AG04449 (cell line): ENCODE data around the gene BEAN1.

ENCODE experiments used
- CTCF ChIA-PET: fragments of 350-600 bp; formaldehyde crosslinking; extraction: SDS; loops from one replicate; lab custom pipeline; 2021; ENCODE audit warnings: antibody characterized with exemption; lab: Yijun Ruan, JAX
- POLR2A ChIA-PET: fragments of 400-600, 350-600 bp; formaldehyde crosslinking; extraction: SDS; loops from one replicate; lab custom pipeline; 2020; ENCODE audit warnings: antibody characterized with exemption, inconsistent platforms; lab: Yijun Ruan, JAX
- DNase-seq: peaks from one replicate; pipeline ENCODE4 v3.0.0-alpha.2; 2010; ENCODE audit warnings: low read depth, low spot score
- H3K4me3 ChIP-seq: 2 replicates; pipeline ENCODE4 v1.5.1; 2011; ENCODE audit warnings: low read depth, mild to moderate bottlenecking, control low read depth, low read length
- TF ChIP-seq, protein P1 (sequence below): IDR thresholded peaks from one replicate; pipeline ENCODE4 v1.5.1; 2011; ENCODE audit warnings: mild to moderate bottlenecking, moderate library complexity, low read length, control low read depth, inconsistent platforms; ENCODE audit not compliant: insufficient read depth; ENCODE audit errors: missing control alignments

Gene BEAN1

DNA sequence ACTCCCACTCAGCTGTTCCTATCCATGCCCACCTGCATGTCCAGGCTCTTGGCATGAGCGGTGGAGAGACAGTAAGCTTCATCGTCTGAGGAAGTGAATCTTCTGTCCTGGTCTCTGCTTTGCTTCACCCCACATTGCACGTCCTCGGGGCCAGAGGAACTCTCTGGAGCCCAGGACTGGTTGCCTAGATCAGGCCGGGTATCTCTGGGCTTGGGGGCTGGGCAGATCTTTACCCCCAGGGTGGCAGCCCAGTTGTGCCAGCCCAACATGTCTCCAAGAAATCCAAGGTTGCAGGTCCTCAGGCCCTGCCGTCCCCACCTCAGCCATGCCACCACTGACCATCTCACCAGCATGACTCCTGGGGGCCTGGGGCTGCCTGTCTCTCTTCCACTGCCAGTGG lies 58.3 kb downstream of the BEAN1 start:
- TF ChIP-seq, protein P1, sequence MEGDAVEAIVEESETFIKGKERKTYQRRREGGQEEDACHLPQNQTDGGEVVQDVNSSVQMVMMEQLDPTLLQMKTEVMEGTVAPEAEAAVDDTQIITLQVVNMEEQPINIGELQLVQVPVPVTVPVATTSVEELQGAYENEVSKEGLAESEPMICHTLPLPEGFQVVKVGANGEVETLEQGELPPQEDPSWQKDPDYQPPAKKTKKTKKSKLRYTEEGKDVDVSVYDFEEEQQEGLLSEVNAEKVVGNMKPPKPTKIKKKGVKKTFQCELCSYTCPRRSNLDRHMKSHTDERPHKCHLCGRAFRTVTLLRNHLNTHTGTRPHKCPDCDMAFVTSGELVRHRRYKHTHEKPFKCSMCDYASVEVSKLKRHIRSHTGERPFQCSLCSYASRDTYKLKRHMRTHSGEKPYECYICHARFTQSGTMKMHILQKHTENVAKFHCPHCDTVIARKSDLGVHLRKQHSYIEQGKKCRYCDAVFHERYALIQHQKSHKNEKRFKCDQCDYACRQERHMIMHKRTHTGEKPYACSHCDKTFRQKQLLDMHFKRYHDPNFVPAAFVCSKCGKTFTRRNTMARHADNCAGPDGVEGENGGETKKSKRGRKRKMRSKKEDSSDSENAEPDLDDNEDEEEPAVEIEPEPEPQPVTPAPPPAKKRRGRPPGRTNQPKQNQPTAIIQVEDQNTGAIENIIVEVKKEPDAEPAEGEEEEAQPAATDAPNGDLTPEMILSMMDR = no peak
- CTCF ChIA-PET = interaction anchor here (0.6 to 15.2 kb wide), 6 partner anchors 9 to 141 kb away, joined by 3 to 273 read pairs (median 6); no protein-coding TSS in a partner anchor
- no peak overlapping the region for H3K4me3 ChIP-seq
- no peak for DNase-seq
- POLR2A ChIA-PET = no interaction called here

DNA sequence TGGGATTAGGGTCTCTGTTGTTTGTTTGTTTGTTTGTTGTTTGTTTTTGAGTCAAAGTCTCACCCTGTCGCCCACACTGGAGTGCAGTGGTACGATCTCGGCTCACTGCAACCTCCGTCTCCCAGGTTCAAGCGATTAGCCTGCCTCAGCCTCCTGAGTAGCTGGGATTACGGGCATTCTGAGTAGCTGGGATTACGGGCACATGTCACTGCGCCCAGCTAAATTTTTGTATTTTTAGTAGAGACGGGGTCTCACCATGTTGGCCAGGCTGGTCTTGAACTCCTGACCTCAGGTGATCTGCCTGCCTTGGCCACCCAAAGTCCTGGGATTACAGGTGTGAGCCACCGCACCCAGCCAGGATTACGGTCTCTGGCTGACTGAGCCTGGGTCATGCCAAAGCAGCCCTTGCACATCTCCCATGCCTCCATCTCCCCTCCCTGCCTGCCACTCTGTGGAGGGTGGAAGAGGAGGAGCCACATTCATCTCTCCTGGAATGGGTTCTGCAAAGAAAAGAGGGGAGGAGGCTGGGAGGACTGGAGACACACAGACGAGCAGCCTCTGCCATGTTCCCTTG lies 59.2 kb downstream of the BEAN1 start:
- POLR2A ChIA-PET = no interaction called here
- TF ChIP-seq, protein P1 = no peak
- no peak for DNase-seq
- no peak overlapping the region for H3K4me3 ChIP-seq
- CTCF ChIA-PET = interaction anchor here (0.8 to 2.2 kb wide), 10 partner anchors 9 to 132 kb away, joined by 3 to 14 read pairs (median 6); no protein-coding TSS in a partner anchor

DNA sequence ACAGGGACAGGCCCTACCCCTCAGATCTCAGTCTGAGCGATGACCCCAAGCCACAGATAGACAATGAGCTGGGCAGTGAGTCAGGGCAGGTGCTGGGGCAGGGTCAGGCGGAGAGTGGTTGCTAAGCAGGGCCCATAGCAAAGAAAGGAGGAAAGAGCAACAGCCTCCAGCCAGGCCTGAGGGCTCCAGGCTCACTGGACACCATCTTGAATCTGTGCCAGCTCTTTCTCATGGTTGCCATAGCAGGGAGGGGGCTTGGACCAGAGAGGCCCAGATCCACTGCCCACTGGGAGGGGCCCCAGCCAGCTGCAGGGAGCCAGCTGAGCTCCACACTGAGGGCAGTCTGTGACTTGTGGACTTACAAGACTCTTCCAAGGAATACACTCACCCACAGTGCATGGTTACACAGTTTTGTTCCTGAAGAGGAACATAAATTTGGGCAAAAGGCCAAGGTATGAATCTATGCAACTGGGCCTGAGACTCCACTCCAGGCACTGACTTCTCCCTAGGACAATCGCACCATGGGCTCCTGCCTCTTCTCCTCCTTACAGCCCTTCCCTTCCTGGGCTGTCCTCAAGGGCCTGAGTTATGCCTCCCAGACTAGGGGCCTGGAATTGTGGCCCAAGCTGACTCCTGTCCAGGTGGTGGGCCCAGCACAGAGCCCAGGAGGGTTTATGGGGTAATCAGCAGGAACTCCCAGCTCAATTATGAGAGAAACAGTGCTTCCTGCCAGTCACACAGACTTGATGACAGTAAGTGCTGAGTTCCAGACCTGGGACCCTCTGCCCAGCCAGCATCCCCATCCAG lies 59.9 kb downstream of the BEAN1 start:
- ChIA-PET POLR2A (no interaction called here), CTCF (interaction anchor here (0.8 to 2.2 kb wide), 15 partner anchors 10 to 172 kb away, joined by 3 to 14 read pairs (median 3); no protein-coding TSS in a partner anchor)
- TF ChIP-seq, protein P1 = no peak

DNA sequence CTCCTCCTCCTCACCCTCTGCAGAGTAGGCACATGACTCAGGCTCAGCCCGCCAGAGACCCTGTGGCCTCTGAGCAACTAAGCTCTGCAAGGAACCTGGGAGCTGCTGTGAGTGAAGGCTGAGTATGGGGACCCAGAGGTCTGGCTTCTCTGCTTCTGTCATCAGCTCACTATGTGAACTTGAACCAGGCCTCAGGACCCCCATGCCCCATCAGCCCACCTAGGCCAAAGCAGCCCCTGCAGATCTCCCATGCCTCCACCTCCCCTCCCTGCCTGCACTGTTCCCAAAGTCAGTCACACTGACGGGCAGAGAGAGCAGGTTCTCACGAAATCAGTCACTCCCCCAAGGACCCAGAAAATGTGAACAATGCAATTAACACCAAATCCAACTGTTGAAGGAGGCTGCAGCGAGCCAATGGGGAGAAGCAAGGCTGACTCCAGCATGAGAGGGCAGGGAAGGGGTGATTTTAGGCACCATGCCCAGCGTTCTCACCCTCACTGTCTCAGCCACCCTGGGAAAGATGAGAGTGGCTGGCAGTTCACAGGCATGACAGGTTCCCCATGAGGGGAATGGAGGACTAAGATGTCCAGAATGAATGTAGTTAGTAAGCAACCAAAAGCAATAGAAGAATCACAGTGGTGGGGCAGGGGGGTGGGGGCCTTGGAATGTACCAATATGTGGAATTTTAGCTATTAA lies 60.6 kb downstream of the BEAN1 start:
- DNase-seq = no peak
- POLR2A ChIA-PET = no interaction called here
- TF ChIP-seq, protein P1 = no peak
- CTCF ChIA-PET = interaction anchor here (0.8 to 2.2 kb wide), 13 partner anchors 10 to 171 kb away, joined by 3 to 14 read pairs (median 3); no protein-coding TSS in a partner anchor
- H3K4me3 ChIP-seq = no peak overlapping the region

More for the DNA sequence above, 59.9 kb downstream of the BEAN1 start:
- no peak for DNase-seq
- H3K4me3 ChIP-seq = no peak overlapping the region

DNA sequence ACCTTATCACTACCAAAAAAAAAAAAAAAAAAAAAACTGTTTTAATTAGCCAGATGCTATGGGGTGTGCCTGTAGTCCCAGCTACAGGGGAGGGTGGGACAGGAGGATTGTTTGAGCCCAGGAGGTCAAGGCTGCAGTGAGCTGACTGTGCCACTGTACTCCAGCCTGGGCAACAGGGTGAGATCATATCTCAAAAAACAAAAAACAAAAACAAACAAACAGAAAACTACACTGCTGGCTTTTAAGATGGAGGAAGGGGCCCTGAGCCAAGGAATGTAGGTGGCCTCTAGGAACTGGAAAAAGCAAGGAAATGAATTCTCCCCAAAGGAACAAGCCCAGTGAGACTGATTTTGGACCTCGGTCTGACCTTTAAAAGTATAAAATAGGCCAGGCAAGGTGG lies 61.4 kb downstream of the BEAN1 start:
- CTCF ChIA-PET = interaction anchor here (1.4 to 1.5 kb wide), 2 partner anchors 27 to 82 kb away, joined by 3 to 4 read pairs; no protein-coding TSS in a partner anchor
- TF ChIP-seq, protein P1 = no peak
- POLR2A ChIA-PET = no interaction called here
- H3K4me3 ChIP-seq = no peak overlapping the region
- DNase-seq = no peak
